Activated CD8-positive, alpha-beta memory T cell treated with anti-CD3 and anti-CD28 coated beads for 1 hour (primary cell): ENCODE data around the gene PDE6C.

ENCODE experiments used
- DNase-seq, 2 donors: peaks; one replicate each; pipeline ENCODE4 v3.0.0-alpha.2; 2020; ENCODE audit warnings: low read depth in 1 of 2; ENCODE audit errors: extremely low read depth in 1 of 2

The PDE6C gene

DNA sequence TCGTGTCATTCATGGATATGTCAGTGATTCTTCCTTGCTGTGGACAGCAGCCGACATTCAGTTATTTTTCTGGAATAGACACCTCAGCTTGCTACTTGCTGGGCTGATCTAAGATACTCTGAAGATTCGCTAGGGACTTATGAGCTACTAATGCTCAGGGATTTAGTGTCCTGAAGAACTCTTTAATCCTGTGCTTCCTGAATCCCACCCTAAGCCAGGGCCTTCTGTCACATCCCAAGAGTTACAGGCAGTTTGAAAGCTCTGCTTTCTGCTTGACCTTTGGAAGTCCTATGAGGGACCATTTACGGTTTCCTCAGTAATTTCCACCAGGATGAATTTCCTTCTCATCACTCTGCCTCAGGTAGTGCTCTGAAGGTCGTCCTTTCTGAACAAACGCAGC is at the start of gene PDE6C:
PDE6C (plus strand) TSS at position 227 of the 400 bp plus-strand sequence. CDS start 189 bp downstream, outside the sequence.
- no peak for DNase-seq

DNA sequence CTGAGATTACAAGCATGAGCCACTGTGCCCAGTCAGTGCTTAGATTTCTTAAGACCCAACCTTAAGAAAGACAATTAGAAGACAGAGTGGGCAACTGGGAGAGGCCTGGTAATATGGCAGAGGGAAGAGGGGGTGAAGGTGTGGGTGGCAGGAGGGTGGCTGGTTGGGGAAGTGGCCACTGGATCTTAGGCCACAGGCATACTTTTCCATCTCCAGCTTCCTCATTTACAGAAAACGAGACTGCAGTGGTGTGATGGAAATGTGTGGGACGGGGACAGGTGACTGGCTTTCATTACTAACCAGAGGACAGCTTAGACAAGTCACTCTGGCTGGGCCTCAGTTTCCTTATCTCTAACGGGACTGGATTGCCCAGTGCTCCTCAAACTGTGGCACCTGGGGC is 46.9 kb upstream of the PDE6C start:
- no peak for DNase-seq

DNA sequence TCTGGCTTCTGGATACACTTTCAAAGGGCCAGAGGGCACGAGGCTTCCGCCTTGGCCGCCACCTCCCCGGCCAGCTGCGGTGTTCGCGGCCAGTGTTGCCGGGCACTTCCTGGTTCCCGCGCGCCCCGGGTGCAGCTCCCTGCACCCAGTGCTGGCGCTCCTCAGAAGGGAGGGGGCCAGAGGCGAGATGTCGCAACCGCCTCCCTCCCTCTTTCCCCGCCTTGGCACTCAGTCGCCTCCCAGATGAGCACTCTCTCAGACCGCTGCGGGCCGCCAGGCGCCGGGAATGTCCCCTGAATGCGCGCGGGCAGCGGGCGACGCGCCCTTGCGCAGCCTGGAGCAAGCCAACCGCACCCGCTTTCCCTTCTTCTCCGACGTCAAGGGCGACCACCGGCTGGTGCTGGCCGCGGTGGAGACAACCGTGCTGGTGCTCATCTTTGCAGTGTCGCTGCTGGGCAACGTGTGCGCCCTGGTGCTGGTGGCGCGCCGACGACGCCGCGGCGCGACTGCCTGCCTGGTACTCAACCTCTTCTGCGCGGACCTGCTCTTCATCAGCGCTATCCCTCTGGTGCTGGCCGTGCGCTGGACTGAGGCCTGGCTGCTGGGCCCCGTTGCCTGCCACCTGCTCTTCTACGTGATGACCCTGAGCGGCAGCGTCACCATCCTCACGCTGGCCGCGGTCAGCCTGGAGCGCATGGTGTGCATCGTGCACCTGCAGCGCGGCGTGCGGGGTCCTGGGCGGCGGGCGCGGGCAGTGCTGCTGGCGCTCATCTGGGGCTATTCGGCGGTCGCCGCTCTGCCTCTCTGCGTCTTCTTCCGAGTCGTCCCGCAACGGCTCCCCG is 45.7 kb upstream of the PDE6C start, which contains the start of gene FFAR4:
FFAR4 (plus strand) TSS at position 231 of the 842 bp plus-strand sequence; CDS start at position 287, 56 bp downstream.
- no peak for DNase-seq

DNA sequence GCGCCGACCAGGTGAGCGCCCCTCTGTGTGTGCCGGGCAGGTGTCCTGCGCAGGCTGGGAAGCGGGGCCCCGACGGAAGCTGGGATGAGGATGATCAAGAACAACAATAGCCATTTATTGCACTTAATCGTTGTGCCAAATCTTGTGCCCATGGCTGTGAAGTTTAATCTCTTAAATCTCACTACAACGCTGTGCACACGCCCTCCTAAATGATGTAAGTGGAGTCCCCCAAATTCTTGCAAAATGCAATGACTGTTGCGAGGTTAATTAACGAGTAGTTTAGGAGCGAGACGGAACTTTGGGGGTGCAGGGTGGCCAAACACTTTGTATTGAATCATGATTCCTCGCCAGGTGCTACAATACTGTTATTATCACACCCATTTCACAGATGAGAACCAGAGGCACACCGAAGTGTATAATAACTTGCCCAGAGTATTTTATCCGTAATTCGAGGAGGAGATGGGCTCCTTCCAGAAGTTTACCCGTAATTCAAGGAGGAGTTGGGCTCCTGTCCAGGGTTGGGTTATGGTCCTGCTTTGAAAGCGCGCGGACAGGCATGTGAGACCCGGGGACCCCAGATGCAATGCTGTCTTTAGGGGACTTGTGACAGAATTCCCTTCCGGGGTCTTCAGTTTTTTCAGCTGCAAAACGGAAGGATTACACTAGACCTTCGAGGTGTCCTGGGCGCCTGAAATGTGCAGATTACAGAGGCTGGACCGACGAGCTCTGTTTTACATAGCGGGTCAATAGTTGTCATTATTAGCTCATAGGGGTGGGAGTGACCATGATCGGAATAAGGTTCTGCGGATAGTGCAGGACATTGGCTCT is 44.8 kb upstream of the PDE6C start:
- no peak for DNase-seq

DNA sequence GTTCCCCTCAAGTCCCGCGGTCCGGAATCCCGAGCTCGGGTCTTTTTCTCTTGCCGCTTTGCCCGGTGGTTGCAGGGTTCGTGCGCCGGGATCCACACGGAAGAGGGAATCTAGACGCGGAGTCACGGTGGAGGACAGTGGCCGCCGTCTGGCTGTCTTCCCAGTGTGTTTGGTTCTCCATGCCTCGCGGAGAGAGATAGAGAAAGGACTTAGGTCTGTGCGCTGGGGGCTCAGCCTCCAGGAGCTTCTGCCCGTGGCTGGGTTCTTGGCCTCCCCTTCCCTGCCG is 44.3 kb upstream of the PDE6C start:
- DNase-seq: no peak

DNA sequence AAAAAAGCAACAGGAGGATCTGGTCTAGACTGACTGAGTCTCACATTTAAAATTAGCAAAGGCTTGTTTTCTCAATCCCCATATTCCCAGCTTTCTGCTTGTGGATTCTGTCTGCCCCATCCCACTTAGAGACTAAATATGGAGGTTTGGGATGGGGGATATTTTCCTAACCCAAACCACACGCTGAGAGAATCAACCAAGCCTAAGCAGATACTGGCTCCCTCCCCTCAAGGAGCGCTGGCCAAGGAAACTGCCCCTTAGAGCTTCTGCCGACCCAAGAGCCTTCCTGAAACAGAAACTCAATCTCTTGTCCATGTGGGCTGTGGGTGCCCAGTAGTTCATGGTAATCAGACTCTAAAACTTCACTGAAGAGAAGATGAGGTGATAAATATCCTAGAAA is 42.0 kb upstream of the PDE6C start:
- DNase-seq: no peak

DNA sequence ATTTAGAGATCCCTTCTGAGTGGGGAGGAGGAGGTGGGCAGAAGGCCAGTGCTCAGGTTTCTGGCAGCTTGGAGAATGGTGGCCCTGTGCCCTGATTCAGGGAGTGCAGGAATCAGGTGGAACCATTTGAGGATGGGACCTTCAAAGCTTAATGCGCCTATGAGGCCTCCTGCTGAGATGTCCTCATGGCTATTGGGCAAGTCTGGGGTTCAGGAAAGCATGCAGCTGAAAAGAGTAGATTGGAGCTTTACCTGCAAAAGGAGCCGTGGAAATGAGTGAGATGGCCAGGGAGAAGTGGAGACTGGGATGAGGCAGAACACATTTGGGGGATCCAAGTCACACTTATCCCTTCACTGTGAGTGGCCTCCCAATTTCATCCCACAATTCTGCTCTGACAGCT is 39.7 kb upstream of the PDE6C start:
- no peak for DNase-seq

DNA sequence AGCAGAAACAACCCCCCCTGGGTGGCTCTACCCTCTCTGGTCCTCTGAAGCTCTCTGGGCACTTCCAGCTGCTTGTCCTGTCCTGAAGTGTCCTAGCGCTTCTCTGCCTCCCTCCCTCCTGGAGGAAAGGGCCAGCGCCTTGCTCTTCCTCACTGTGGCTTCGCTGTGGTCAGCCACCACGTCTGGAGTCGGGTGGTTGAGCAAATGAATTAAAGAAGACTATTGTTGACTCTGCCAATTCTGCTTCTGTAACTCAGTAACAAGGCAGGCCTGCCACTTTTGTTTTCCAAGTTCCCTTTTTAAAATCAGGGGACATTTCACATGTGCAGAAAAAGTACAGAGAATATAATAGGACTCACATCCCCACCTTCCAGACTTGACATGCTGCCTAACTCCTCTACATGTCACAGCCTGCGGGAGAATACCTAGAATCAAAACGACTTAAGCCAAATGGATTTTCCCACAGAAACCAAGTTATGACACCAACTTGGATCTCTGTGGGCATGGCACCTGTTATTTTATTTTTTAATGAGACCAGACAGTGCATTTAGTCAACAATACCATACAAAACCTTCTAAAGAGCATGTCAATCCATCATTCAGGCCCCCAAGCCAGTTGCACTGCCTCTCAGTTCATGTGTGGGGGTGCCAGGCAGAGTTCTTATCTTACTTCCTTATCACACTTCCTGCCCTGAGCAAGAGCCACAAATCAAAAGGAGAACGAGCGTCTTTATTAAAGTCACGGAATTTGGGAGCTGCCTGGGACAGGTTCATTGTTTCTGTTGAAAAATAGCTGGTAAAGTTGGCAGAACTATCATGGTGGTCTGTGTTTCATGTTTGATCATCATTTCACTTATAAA is 39.1 kb upstream of the PDE6C start:
- DNase-seq: no peak

DNA sequence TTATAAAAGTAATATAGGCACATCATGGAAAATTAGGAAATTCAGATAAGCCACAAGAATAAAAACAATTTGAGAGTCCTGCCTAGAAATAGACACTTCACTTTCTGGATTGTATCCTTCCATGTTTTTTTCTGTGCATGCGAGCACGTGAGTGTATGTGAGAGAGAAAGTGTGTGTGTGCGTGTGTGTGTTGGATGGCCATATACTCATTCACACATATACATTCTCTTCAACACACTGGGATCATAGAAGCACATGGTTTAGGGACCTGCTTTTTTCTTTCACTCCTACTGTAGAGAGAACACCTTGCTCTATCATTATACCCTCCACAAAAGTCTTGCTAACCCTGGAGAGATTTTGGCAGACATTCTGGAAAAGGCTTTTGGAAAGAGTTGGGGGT is 38.4 kb upstream of the PDE6C start:
- DNase-seq: no peak

DNA sequence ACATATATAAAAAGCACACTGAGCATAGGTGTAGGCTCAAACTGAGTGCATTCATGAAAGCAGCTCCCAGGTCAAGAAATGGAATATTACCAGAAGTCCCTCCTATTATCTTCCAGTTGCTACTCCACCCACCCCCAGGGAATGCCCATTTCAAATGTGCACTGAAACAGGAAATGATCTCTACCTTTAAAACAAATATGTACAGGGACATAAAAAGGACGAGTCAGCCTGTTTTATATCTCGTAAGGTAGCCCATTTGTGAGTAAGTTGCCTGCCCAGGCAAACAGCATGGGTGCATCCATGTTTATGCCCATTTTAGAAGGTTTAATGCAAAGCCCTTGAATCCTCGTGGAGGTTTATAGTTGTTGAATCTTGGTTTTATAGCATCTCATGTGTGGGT is 35.4 kb upstream of the PDE6C start:
- no peak for DNase-seq

DNA sequence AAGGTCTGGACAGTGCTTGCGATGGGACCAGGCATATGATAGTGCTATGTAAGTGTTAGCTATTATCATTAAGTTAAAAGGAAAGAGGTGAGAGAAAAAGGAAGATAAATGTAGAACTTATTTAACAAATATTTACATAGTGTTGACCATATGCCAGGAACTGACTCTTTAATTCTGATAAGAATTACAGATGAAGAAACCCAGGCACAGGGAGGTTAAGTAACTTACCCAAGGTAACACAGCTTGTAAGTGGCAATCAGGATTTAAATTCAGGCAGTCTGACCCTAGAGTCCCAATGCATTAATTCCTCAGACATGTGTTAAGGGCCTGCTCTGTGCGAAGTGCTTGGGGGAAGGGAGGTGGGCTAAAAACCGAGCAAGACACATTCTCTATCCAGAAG is 34.8 kb upstream of the PDE6C start:
- no peak for DNase-seq

DNA sequence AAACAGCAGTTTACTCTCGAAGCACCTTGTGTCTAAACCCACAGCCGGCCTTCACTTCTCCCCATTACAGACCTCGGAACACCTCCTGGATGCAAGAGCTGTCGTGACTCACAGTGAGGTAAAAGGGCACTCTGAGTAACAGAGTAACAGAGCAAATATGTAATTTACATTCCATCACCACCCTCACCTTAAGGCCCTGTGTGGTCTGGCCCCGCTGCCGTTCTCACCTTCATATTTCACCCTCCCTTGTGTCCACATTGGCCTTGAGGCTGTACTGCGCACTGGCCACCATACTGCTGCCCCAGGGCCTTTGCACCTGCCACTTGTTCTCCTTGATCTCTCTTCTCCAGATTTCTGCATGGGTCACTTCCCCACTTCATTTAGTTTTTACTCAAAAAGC is 33.2 kb upstream of the PDE6C start:
- DNase-seq: no peak

DNA sequence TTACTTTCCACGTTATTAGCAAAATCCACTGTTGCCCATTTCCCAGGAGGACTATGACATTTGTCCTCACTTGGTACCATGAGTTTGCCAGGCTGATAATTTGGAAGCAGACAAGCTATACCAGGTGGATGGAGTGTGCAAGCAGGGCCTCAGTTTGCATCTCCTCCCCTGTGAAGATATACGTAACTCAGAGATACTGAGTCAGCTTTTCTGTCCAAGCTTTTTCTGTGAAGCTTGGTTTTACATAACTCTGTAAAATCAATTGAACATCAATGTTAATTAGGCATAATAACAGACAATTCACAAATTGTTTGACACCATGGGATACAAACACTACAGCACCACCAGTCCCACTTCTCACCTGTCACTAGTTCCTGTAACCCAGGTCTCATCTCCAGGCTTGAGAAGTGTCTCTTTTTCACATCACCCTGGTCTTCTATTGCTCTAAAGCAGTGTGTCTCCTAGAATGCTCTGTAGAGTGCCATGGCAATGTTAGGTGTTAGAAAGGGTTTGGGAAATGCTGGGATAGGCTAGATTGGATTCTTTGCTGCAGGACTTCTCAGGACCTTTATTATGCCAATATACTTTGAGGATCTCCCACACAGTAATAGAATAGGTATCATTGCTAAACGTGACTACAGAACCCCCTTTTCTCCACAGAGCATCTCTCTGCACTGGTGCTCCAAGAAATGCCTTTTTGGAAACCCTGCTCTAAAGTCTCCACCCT is 32.2 kb upstream of the PDE6C start:
- no peak for DNase-seq

DNA sequence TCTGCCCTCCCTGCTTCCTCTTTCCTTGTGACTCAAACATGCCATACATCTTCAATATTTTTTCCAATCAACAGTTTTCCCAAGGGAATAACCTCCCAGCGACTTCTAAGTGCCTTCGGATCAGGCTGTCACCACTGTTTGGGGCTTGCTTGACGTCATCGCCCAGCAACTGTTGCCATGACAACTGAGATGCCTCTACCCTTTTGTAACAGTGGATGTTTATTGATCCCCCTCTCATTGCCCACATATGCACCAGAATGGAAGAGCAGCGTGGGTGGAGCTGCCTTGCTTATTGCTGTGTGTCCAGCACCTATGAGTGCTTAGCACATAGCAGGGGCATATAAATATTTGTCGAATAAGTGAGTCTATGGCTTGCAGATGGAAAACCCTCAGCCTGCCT is 31.5 kb upstream of the PDE6C start:
- DNase-seq: no peak

DNA sequence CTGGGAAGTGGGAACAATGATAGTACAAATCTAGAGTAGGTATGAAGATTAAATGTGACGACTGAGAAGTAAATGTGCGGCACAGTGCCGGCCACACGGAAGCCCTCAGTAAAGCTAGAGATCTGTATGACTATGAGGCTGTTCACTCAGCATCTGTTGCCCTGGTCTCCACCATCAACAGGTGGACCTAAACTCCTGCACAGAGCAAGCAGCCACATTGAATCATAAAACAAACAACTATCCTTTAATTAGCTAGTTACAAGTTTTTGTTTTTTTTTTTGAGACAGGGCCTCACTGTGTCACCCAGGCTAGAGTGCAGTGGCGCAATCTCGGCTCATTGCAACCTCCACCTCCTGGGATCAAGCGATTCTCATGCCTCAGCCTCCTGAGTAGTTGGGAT is 27.9 kb upstream of the PDE6C start:
- no peak for DNase-seq

DNA sequence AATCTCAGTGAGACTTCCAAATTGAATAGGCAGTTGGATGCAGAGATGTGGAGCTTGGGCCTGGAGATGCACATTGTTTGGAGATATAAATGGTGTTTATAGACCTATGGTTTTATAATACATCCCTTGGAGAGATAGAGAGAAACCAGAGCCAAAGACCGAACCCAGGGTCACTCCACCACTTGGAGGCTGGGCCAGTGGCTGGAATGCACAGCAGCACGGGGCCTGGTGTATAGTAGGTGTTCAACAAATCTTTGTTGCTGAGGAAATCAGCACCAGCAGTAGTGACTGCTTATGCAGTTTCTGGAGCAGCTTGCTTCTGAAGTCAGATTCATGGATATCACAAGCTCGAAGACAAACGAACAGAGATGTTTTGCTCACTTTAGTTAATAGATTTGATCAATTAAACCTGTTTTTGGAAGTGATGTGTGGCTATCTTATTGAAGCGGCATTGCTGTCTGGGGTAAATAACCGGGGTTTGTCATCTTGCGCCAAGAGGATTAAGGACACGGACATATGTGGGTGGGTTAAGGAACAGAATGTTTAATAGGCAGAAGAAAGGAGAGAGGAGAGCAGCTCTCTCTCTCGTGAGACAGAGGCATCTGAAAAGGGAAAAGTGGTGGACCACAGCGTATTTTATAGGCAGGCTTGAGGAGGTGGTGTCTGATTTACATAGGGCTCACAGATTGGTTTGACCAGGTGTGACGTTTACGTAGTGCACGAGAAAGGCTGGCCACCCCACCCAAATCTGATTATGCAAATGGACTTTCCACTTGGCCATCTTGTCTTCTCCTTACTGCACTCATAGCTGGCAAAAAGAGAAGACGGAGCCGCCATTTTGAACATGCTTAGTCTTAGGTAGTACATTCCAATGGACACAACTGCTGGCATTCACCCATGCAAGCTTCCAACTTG is 22.4 kb upstream of the PDE6C start:
- DNase-seq: no peak

DNA sequence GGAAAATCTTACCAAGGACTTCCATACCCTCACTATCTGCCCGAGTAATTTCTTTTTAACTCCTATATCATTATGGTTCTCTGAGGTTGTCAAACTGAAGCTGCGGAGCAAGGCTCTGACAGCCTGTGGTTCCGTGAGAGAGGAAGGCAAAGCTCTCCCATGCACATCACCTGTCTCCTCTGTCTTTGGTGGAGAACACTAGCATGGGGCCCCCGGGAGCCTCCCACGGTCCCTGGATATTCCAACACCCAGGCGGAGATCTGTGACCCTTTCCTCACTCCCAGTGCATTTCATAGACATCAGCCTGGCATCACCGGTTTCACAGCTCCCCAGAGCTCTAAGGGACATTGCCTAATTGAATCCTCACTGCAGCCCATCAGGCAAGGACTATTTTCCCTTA is 21.7 kb upstream of the PDE6C start:
- DNase-seq: no peak

DNA sequence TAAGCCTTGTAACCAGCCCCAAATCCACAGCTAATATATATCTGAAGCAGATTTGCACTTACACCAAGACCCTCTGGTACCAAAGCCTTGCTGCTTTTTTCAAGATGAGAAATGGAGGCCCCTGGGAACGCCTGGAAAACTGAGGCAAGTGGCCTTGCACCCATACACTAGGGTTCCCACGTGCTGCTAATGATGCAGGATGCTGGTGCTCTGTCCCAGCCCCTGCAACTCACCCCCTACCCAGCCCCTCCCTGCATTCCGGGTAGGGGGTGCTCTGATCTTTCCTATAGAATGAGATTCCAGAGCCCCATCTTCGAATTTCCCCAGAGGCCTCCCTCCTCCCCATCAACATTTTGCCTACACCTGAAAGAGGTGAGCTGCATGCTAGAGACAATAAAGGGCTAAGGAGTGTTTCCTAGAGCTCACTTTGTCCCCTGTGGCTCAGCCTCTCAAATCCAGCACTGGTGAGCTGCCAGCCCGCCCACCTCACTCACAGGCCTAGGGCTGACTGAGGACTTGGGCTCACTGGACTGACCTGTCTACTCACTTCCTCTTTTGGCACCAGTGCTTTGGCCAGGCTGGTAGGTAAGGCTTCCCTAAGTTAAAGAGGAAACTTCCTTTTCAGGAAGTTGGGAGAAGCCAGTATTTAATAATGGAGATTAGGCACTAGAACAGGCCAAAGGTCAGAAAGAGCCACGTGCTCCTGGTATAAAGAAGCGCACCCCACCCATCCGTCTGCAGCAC is 21.1 kb upstream of the PDE6C start:
- no peak for DNase-seq

DNA sequence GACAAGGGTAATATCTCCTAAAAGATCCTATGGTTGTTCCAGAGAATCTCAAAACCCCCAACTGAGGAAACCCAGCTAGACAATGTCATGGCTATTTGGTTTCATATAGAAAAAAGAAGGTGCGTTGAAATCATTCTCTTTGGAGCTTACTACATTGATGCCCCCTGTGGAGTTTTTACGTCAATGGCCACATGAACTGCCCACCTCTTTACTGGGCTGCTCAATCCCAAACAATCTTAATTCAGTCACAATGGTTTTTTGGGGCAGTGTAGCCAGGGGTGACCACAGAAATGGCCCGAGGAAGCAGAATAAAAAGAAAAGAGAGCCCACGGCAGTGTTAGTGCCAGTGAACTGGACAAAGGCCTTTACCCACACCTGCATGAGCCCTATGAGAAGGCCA is 19.1 kb upstream of the PDE6C start:
- no peak for DNase-seq
